PFSK-1 (cell line): ENCODE measurements around the gene UPB1.

Experiments
- FOXP2 ChIP-seq: optimal IDR thresholded peaks from 2 replicates; pipeline ENCODE3; 2011; ENCODE audit warnings: borderline replicate concordance, control low read depth, inconsistent platforms; ENCODE audit not compliant: insufficient read depth; ENCODE audit errors: extremely low read length, extremely low read depth
- POLR2AphosphoS5 ChIP-seq: IDR thresholded peaks from 2 replicates; pipeline ENCODE4 v1.6.1; 2012; ENCODE audit warnings: low read depth, mild to moderate bottlenecking, control low read depth, low read length, moderate library complexity
- SIN3A ChIP-seq: IDR thresholded peaks from 2 replicates; pipeline ENCODE4 v1.6.1; 2012; ENCODE audit warnings: mild to moderate bottlenecking, low read length, moderate library complexity, borderline replicate concordance; ENCODE audit not compliant: insufficient read depth
- TAF1 ChIP-seq: IDR thresholded peaks from 2 replicates; pipeline ENCODE4 v1.6.1; 2012; ENCODE audit warnings: low read length, control low read depth, borderline replicate concordance; ENCODE audit not compliant: insufficient read depth
- TF ChIP-seq, protein P1 (sequence below), 2 experiments: IDR thresholded peaks; 2 replicates each; pipeline versions ENCODE4 v1.6.1 to v1.8.0; 2011 to 2012; ENCODE audit warnings: low read depth in 2 of 2, low read length in 2 of 2, control low read depth in 1 of 2, inconsistent platforms in 1 of 2, mild to moderate bottlenecking in 1 of 2, moderate library complexity in 1 of 2; ENCODE audit not compliant: insufficient read depth in 1 of 2

UPB1 gene

DNA sequence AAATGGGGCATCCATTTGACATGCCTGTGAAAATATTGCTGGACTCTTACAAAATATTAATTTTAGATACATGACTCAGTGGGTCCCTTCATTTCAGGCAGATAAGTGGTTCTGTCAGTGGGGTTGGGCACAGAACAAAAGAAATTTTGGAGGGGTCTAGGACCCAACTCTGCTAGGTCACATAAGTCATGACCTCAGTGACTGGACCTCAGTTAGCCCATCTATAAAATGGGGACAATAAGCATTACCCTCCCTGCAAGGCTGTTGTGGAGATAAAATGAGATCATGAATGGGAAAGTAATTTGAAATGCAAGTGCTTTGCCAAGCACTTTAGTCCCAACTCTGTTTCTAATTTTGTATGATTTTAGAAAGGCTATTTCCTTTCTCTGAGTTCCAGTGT is 44.0 kb upstream of the UPB1 start:
- TF ChIP-seq SIN3A (no peak), TAF1 (no peak), POLR2AphosphoS5 (no peak), FOXP2 (no peak)
- TF ChIP-seq, protein P1, sequence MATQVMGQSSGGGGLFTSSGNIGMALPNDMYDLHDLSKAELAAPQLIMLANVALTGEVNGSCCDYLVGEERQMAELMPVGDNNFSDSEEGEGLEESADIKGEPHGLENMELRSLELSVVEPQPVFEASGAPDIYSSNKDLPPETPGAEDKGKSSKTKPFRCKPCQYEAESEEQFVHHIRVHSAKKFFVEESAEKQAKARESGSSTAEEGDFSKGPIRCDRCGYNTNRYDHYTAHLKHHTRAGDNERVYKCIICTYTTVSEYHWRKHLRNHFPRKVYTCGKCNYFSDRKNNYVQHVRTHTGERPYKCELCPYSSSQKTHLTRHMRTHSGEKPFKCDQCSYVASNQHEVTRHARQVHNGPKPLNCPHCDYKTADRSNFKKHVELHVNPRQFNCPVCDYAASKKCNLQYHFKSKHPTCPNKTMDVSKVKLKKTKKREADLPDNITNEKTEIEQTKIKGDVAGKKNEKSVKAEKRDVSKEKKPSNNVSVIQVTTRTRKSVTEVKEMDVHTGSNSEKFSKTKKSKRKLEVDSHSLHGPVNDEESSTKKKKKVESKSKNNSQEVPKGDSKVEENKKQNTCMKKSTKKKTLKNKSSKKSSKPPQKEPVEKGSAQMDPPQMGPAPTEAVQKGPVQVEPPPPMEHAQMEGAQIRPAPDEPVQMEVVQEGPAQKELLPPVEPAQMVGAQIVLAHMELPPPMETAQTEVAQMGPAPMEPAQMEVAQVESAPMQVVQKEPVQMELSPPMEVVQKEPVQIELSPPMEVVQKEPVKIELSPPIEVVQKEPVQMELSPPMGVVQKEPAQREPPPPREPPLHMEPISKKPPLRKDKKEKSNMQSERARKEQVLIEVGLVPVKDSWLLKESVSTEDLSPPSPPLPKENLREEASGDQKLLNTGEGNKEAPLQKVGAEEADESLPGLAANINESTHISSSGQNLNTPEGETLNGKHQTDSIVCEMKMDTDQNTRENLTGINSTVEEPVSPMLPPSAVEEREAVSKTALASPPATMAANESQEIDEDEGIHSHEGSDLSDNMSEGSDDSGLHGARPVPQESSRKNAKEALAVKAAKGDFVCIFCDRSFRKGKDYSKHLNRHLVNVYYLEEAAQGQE (IDR thresholded peaks at IDR 0.05; ENCODE audit: insufficient read depth in 1 of 2, low read depth in 2 of 2, low read length in 2 of 2), result no peak

DNA sequence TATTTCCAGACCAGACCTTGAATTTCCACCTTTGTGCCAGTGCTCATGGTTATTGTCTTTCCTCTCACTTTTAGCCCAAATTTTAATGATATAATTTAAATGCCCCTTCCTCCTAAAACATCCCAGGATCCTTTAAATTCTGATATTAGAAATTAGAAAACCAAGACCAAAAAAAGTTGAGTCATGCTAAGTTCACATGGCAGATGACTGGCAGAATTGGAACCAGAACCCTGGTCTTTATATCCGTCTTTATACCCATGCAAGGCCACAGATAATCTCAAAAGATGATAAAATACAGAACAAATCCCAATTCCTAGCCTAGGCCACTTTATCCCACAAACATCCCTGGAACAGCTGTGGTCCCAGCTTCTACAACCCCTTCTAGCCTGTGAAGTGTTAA is 41.3 kb upstream of the UPB1 start:
- TF ChIP-seq TAF1 (no peak), SIN3A (no peak), FOXP2 (no peak), POLR2AphosphoS5 (no peak)
- TF ChIP-seq, protein P1 (IDR thresholded peaks at IDR 0.05; ENCODE audit: insufficient read depth in 1 of 2, low read depth in 2 of 2, low read length in 2 of 2), result no peak

DNA sequence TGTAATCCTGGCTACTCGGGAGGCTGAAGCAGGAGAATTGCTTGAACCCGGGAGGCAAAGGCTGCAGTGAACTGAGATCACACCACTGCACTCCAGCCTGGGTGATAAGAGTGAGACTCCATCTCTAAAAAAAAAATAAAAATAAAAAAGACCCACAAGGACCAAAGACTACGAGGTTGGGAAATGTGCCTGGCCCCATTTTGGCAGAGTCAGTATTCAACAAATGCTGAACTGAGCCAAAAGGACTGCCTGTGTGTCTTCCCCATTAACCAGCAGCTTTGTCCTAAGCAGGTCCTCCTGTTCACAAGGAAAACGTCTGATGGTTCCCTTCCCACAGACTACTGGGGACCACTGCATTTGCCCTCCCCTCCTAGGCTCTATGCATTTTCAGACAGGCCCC is 40.1 kb upstream of the UPB1 start:
- TF ChIP-seq, protein P1 (IDR thresholded peaks at IDR 0.05; ENCODE audit: insufficient read depth in 1 of 2, low read depth in 2 of 2, low read length in 2 of 2), result no peak
- TF ChIP-seq FOXP2 (no peak), SIN3A (no peak), TAF1 (no peak), POLR2AphosphoS5 (no peak)

DNA sequence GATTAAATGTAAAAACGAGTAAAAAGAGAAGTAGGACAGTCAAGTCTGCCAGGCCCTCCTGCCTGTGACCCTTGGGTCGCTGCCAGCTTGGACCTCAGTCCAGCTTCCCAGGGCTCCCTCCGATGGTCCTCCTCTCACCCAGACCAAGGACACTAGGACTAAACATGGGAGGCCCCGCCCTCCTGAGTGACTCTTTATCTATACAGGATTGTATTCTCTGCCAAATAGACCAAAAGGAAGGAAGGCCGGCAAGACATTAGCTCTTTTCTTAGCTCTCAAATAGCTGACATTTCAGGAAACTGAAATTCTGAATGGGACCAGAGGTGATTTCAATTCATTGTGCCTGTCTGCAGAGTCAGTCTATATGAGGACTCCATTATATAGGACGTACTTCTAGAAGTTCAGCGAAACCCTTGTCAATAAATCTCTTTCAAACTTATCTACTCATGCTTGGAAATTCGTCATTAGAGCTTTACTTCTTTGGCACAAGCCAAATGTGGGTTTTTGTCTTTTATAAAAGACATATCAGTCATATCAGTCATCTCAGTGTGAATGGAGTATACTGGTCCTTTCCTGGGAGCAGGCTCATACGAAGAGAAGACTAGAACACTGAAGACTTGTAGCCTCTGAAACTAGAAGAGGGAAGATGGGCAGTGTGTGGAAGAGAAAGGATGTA is 39.2 kb upstream of the UPB1 start:
- TF ChIP-seq POLR2AphosphoS5 (no peak), TAF1 (no peak), FOXP2 (no peak), SIN3A (no peak)
- TF ChIP-seq, protein P1 (IDR thresholded peaks at IDR 0.05; ENCODE audit: insufficient read depth in 1 of 2, low read depth in 2 of 2, low read length in 2 of 2), result no peak

DNA sequence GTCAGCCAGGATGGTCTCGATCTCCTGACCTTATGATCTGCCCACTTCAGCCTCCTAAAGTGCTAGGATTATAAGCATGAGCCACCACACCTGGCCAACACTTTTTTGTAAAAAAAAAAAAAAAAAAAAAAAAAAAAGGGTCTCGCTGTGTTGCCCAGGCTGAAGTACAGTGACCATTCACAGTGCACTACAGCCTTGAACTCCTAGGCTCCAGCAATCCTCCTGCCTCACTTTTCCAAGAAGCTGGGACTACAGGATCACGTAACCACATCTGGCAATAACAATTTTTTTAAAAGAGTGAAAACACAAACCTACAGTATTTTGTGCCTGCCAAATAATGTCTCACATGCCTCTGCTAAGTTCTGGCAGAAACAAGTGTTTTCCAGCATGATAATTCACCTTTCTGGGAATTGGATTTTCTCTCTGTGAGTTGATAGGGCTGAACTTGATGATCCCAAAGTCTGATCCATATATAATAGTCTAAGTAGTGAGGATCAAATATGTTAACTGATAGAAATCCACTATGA is 37.2 kb upstream of the UPB1 start:
- TF ChIP-seq FOXP2, result no peak
- TF ChIP-seq, protein P1 (IDR thresholded peaks at IDR 0.05; ENCODE audit: insufficient read depth in 1 of 2, low read depth in 2 of 2, low read length in 2 of 2), result no peak
- TF ChIP-seq SIN3A, result no peak
- TF ChIP-seq TAF1, result no peak
- TF ChIP-seq POLR2AphosphoS5, result no peak
